Measurements from ENCODE around the gene HIVEP1. TPM values are rescaled to one million over a fixed set of nuclear protein-coding genes. Genes with fewer than 3 reads are reported as not detected.
A peak's percentile ranks its signal among the peaks of the same experiment; 100 is the strongest.

The HIVEP1 gene
- total and polyA plus RNA-seq, 2 of the 13 experiments (the other 11 are each of a cell fraction or from before 2014, with no cell fraction given) = 7.4 to 9.9 TPM

DNA sequence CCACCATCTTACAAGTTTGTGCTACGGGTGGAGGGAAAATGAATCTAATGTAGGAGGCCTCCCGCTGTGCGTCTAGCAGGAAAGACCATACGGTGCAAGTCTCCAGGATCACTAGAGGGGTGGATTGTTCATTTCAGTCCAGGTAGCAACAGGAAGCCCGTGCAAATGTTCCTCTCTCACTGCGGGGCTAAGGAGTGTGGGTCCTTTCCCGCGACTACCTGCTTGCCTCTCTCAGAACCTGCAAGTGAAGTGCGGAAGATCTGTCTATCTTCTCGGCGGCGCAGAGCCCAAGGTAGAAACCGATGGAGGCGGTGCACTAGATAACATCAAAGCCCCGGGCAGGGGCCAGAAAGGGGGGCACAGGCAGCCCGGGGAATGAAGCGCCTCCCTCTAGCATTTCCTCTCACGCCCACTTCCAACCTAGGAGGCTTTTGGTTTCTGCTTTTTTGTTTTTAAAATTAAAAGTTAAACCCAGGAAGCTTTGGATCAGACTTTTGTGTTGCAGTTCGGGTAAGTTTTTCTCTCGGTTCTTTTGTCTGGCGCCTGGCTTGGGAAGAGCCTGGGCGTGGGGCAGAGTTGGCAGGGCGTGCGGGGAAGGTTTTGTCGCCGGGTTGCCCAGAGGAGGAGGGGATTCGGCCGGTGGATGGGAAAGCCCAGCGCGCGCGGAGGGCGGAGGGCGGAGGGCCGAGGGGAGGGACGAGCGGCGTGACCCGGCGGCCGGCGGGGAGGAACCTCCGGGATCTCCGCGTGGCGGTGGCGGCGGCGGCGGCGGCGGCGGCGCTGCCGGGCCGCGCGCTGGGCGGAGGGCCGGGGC is 3.5 kb upstream of the HIVEP1 start (continued):
- TF ChIP-seq, protein P1, sequence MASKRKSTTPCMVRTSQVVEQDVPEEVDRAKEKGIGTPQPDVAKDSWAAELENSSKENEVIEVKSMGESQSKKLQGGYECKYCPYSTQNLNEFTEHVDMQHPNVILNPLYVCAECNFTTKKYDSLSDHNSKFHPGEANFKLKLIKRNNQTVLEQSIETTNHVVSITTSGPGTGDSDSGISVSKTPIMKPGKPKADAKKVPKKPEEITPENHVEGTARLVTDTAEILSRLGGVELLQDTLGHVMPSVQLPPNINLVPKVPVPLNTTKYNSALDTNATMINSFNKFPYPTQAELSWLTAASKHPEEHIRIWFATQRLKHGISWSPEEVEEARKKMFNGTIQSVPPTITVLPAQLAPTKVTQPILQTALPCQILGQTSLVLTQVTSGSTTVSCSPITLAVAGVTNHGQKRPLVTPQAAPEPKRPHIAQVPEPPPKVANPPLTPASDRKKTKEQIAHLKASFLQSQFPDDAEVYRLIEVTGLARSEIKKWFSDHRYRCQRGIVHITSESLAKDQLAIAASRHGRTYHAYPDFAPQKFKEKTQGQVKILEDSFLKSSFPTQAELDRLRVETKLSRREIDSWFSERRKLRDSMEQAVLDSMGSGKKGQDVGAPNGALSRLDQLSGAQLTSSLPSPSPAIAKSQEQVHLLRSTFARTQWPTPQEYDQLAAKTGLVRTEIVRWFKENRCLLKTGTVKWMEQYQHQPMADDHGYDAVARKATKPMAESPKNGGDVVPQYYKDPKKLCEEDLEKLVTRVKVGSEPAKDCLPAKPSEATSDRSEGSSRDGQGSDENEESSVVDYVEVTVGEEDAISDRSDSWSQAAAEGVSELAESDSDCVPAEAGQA (IDR thresholded peaks at IDR 0.05; ENCODE audit: low read depth) = no peak
- TF ChIP-seq, protein P1 (CRISPR knock-in tag; IDR thresholded peaks at IDR 0.05; ENCODE audit: borderline replicate concordance) = no peak
- TF ChIP-seq ZNF614 (CRISPR knock-in tag; IDR thresholded peaks at IDR 0.05; ENCODE audit: borderline replicate concordance) (peak; percentile 72; the same call in 1 of the 2 replicates), ZMYM3 (CRISPR knock-in tag; IDR thresholded peaks at IDR 0.05) (no peak; the same call in 1 of the 2 replicates), PAF1 (CRISPR knock-in tag; IDR thresholded peaks at IDR 0.05) (no peak), POGZ (CRISPR knock-in tag; IDR thresholded peaks at IDR 0.05) (peak; percentile 76), POLR2AphosphoS2 (IDR thresholded peaks at IDR 0.05; ENCODE audit: low read depth, low read length) (no peak), ZNF138 (CRISPR knock-in tag; IDR thresholded peaks at IDR 0.05; ENCODE audit: low read depth) (no peak), MZF1 (CRISPR knock-in tag; IDR thresholded peaks at IDR 0.05; ENCODE audit: borderline replicate concordance) (no peak), SUZ12 (IDR thresholded peaks at IDR 0.05; ENCODE audit: low read depth, low read length) (no peak), HOXA3 (CRISPR knock-in tag; IDR thresholded peaks at IDR 0.05) (peak; percentile 53; the same call in 1 of the 2 replicates)
- TF ChIP-seq, protein P2, sequence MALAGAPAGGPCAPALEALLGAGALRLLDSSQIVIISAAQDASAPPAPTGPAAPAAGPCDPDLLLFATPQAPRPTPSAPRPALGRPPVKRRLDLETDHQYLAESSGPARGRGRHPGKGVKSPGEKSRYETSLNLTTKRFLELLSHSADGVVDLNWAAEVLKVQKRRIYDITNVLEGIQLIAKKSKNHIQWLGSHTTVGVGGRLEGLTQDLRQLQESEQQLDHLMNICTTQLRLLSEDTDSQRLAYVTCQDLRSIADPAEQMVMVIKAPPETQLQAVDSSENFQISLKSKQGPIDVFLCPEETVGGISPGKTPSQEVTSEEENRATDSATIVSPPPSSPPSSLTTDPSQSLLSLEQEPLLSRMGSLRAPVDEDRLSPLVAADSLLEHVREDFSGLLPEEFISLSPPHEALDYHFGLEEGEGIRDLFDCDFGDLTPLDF (CRISPR knock-in tag; IDR thresholded peaks at IDR 0.05) = no peak
- TF ChIP-seq, protein P3, sequence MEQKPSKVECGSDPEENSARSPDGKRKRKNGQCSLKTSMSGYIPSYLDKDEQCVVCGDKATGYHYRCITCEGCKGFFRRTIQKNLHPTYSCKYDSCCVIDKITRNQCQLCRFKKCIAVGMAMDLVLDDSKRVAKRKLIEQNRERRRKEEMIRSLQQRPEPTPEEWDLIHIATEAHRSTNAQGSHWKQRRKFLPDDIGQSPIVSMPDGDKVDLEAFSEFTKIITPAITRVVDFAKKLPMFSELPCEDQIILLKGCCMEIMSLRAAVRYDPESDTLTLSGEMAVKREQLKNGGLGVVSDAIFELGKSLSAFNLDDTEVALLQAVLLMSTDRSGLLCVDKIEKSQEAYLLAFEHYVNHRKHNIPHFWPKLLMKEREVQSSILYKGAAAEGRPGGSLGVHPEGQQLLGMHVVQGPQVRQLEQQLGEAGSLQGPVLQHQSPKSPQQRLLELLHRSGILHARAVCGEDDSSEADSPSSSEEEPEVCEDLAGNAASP (CRISPR knock-in tag; IDR thresholded peaks at IDR 0.05; ENCODE audit: borderline replicate concordance) = no peak
- TF ChIP-seq, protein P4, sequence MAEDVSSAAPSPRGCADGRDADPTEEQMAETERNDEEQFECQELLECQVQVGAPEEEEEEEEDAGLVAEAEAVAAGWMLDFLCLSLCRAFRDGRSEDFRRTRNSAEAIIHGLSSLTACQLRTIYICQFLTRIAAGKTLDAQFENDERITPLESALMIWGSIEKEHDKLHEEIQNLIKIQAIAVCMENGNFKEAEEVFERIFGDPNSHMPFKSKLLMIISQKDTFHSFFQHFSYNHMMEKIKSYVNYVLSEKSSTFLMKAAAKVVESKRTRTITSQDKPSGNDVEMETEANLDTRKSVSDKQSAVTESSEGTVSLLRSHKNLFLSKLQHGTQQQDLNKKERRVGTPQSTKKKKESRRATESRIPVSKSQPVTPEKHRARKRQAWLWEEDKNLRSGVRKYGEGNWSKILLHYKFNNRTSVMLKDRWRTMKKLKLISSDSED (CRISPR knock-in tag; IDR thresholded peaks at IDR 0.05) = no peak
- TF ChIP-seq, protein P5, sequence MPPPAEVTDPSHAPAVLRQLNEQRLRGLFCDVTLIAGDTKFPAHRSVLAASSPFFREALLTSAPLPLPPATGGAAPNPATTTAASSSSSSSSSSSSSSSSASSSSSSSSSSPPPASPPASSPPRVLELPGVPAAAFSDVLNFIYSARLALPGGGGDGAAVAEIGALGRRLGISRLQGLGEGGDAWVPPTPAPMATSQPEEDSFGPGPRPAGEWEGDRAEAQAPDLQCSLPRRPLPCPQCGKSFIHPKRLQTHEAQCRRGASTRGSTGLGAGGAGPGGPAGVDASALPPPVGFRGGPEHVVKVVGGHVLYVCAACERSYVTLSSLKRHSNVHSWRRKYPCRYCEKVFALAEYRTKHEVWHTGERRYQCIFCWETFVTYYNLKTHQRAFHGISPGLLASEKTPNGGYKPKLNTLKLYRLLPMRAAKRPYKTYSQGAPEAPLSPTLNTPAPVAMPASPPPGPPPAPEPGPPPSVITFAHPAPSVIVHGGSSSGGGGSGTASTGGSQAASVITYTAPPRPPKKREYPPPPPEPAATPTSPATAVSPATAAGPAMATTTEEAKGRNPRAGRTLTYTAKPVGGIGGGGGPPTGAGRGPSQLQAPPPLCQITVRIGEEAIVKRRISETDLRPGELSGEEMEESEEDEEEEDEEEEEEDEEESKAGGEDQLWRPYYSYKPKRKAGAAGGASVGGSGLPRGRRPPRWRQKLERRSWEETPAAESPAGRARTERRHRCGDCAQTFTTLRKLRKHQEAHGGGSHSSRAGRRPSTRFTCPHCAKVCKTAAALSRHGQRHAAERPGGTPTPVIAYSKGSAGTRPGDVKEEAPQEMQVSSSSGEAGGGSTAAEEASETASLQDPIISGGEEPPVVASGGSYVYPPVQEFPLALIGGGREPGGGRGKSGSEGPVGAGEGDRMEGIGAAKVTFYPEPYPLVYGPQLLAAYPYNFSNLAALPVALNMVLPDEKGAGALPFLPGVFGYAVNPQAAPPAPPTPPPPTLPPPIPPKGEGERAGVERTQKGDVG (CRISPR knock-in tag; IDR thresholded peaks at IDR 0.05; ENCODE audit: borderline replicate concordance) = no peak

All from HepG2 (cell line).